HCT116 (cell line): Measurements from ENCODE around the gene SORCS2.

Experiments
- CEBPB ChIP-seq: IDR thresholded peaks from 2 replicates; pipeline ENCODE4 v1.6.1; 2012; ENCODE audit warnings: low read depth
- ELF1 ChIP-seq: IDR thresholded peaks from 2 replicates; pipeline ENCODE4 v1.6.1; 2012; ENCODE audit warnings: low read depth, borderline replicate concordance
- EZH2phosphoT487 ChIP-seq: fragments of 200-600 bp; IDR thresholded peaks from 2 replicates; pipeline ENCODE4 v1.6.1; 2018; ENCODE audit warnings: antibody characterized with exemption, borderline replicate concordance
- POLR2AphosphoS5 ChIP-seq: IDR thresholded peaks from 2 replicates; pipeline ENCODE4 v1.6.1; 2011; ENCODE audit warnings: mild to moderate bottlenecking, low read depth, low read length, moderate library complexity
- ZFX ChIP-seq: fragments of 450-650 bp; IDR thresholded peaks from 2 replicates; pipeline ENCODE4 v1.6.1; 2017
- ZNF274 ChIP-seq: fragments of 200-500 bp; sonication (Bioruptor generic); IDR thresholded peaks from 2 replicates; pipeline ENCODE4 v1.6.1; 2014; ENCODE audit warnings: mild to moderate bottlenecking, low read depth, low read length, inconsistent platforms
- TF ChIP-seq, protein P1 (sequence below), 3 experiments: fragments of 200-600 bp in 1 of 3; sonication (generic) in 1 of 3; IDR thresholded peaks in 2 of 3; conservative IDR thresholded peaks in 1 of 3; 2 replicates each; pipeline ENCODE4 v1.5.1; 2012 to 2017; ENCODE audit warnings: low read depth in 2 of 3, low read length in 2 of 3, antibody characterized with exemption in 1 of 3, borderline replicate concordance in 1 of 3, control low read depth in 1 of 3, mild to moderate bottlenecking in 1 of 3, mixed read lengths in 1 of 3, mixed run types in 1 of 3, moderate library complexity in 1 of 3; ENCODE audit not compliant: insufficient read depth in 1 of 3

DNA sequence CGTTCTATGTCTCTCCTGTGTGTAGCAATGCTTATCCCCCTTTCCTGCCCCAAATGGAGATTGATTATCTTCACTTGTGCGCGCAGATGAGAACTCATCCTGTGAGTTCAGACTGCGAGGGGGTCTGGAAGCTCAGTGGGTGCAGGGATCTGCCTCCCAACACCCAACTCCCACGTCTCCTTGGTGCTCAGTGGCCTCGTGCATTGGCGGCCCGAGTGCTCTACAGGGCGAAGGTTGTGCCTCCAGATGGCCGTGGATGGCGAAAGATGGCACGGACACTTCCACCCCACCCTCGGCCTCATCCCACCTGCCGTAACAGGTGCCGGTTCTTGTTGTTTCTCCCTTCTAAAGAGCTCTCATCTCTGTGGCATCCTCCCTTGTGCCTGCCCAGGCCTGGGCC, 45.1 kb upstream of the SORCS2 start:
- no peak for TF ChIP-seq CEBPB
- TF ChIP-seq POLR2AphosphoS5: no peak
- TF ChIP-seq, protein P1, sequence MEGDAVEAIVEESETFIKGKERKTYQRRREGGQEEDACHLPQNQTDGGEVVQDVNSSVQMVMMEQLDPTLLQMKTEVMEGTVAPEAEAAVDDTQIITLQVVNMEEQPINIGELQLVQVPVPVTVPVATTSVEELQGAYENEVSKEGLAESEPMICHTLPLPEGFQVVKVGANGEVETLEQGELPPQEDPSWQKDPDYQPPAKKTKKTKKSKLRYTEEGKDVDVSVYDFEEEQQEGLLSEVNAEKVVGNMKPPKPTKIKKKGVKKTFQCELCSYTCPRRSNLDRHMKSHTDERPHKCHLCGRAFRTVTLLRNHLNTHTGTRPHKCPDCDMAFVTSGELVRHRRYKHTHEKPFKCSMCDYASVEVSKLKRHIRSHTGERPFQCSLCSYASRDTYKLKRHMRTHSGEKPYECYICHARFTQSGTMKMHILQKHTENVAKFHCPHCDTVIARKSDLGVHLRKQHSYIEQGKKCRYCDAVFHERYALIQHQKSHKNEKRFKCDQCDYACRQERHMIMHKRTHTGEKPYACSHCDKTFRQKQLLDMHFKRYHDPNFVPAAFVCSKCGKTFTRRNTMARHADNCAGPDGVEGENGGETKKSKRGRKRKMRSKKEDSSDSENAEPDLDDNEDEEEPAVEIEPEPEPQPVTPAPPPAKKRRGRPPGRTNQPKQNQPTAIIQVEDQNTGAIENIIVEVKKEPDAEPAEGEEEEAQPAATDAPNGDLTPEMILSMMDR (IDR thresholded peaks at IDR 0.05 in 2 of 3, conservative IDR thresholded peaks at IDR 0.05 in 1 of 3; ENCODE audit: borderline replicate concordance in 1 of 3, insufficient read depth in 1 of 3, low read depth in 2 of 3, low read length in 2 of 3): no peak
- no peak for TF ChIP-seq ELF1
- TF ChIP-seq EZH2phosphoT487: no peak
- TF ChIP-seq ZNF274: no peak
- no peak for TF ChIP-seq ZFX
